HG02852 (cell line): Measurements from ENCODE around the gene HTR1E.
"Not testable (repeated sequence)": the region's sequence is repeated elsewhere in the genome, so short reads cannot be mapped to it uniquely, and the experiment has no call there.

Source experiments
- ATAC-seq: cut with Tn5 transposase; IDR thresholded peaks from one replicate; pipeline ENCODE4 v1.9.1; 2021; ENCODE audit warnings: mild to moderate bottlenecking, moderate library complexity; ENCODE audit not compliant: unreplicated experiment

HTR1E gene

DNA sequence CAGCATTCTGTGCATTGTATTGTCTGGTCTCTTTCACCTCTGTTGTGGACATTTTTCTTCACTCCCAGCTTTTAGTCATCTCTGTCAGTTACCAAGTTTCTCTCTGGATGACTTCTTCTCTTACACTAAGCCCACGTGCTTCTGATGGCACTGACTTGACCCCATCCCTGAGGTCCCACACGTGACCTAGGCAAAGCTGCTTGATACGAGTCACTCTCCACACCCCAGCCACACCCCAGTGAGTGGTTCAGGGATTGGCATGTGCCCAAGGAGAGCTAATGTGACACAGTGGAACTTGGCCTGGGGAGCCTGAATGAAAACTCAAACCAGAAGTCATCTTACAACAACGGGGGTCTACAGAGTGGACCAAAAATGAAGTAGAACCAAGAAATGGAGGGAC lies 32.2 kb downstream of the HTR1E start:
- ATAC-seq = no peak

DNA sequence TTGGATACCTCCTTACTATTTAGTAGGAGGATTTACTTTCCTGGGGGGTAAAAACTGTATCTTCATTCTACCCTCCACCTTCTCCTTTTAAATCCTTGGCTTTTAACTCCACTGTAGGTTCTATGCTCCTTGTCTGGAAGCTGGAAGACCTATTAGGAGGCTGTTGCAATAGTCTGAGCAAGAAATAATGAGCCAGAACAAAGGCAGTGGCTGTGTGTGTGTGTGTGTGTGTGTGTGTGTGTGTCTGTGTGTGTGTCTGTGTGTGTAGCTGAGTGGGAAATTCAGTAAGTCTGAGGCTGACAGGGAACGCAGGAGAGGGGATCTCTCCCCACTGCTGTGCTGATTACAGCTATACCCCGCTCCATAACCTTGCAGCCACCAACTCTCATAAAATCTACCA lies 35.8 kb downstream of the HTR1E start:
- no peak for ATAC-seq

DNA sequence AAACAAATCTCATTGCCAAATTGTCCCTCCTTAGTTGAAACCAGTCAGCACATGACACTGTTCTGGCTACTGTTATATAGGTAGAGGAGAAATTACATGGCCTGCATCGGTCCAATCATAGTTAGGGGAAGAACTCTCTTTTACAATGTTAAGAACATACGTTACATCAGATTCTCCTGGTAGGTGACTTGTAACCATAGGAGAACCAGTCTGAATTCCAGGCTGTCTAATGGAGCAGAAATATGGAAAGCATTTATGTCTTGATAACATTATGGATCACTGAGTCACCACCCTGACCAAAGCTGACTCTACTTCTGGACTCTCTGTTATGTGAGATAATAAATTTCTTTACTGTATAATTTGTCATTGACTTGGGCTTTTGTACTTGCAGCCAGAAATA lies 40.9 kb downstream of the HTR1E start:
- no peak for ATAC-seq

DNA sequence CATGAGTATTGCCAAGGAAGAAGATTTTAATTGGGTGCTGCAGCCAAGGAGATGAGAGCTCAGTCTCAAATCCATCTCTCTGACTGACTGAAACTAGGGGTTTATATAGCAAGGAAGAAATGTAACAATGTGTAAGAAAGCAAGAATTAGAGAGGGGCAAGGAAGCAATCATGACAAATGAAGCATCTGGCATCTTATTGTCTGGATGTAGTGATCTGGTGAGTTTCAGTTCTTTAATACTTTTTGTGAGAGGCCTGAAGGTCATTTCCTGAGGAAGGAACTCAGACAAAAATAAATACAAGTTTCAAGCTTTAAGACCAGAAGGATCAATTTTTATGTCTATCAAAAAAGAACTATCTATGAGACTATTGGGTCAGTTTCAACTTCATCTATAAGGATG lies 64.2 kb downstream of the HTR1E start:
- no peak for ATAC-seq

DNA sequence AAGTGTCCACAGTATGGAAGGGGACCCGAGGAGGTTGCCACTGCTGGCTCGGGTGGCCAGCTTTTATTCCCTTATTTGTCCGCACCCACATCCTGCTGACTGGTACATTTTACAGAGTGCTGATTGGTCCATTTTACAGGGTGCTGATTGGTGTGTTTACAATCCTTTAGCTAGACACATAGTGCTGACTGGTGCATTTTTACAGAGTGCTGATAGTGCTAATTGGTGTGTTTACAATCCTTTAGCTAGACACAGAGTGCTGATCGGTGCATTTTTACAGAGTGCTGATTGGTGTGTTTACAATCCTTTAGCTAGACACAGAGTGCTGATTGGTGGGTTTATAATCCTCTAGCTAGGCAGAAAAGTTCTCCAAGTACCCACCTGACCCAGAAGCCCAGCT lies 65.1 kb downstream of the HTR1E start:
- ATAC-seq = not testable (repeated sequence)

DNA sequence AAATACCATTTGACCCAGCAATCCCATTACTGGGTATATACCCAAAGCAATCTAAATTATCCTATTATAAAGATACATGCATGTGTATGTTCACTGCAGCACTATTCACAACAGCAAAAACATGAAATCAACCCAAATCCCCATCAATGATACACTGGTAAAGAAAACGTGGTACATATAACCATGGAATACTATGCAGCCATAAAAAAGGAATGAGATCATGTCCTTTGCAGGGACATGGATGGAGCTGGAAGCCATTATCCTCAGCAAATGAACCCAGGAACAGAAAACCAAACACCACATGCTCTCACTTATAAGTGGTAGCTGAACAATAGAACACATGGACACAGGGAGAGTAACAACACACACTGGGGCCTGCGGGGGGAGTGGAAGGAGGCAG lies 69.2 kb downstream of the HTR1E start:
- not testable (repeated sequence) for ATAC-seq

DNA sequence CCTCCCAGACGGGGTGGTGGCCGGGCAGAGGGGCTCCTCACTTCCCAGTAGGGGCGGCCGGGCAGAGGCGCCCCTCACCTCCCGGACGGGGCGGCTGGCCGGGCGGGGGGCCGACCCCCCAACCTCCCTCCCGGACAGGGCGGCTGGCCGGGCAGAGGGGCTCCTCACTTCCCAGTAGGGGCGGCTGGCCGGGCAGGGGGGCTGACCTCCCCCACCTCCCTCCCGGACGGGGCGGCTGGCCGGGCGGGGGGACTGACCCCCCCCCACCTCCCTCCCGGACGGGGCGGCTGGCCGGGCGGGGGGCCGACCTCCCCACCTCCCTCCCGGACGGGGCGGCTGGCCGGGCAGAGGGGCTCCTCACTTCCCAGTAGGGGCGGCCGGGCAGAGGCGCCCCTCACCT lies 72.3 kb downstream of the HTR1E start:
- not testable (repeated sequence) for ATAC-seq

DNA sequence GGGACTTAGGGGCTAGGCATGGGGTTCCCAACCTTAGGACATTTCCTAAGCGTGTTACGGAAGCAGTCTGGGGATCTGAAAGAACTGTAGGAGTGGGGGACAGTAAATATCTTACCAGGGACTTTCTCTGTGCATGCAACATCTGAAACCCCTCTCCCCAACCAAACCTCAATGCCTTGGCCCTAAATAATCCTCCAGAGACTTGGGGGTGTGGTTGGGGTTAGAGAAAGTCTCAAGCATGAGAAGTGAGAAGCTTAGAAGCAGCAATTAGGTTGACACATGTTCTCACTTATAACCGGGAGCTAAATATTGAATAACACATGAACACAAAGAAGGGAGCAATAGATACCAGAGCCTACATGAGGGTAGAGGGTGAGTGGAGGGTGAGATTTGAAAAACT lies 74.7 kb downstream of the HTR1E start:
- no peak for ATAC-seq

DNA sequence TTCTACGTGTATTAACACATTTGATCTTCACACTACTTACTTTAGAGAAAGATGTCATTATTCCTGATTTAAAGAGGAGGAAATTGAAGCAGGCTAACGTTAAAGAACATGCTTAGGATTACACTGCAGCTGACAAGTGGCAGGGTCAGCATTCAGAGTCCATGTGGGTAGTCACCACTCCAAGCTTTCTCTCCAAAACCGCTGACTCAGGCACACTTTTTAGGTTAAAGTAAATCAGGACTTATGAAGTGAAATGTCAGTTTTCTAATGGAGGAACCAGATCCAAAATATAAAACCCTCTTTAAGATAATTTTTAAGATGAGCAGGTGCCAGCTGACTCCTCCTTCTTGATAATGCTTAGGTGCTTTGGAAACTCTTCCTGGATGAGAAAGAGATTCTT lies 75.4 kb downstream of the HTR1E start:
- ATAC-seq = no peak

DNA sequence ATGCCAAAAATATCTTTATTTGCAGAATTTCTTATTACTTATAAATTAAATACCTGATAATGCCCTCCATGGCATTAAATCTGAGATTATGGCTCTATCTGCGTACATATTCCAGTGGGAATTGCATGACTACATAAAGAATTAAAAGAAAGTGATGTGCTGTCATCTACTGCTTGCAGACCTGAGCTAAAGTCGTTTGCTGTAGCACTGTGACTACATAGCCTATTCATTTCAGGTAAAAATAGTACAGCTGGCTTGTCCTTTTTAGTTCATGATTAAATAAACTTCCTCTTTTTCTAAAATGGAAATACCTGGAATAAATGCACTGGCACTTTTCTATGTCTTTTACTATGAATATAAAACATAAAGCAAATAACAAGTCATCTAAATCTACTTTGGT lies 79.4 kb downstream of the HTR1E start:
- no peak for ATAC-seq

DNA sequence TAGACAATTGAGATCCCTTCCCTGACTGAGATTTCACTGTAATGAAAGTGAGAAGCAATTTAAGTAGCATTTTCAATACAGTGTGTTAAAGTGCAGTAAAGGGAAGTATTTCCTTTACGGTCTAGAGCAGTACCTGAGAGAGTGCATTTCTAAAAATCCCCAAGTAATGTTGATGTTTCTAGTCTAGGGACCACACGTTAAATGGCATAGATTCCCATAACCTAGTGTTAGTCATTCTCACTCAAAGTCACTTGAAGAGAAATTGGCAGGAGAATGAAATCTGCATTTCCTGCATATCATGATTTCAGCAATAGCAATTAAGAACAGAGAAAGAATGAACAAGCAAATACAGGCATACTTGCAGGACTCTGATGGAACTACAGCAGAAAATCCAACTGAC lies 89.7 kb downstream of the HTR1E start:
- ATAC-seq = no peak

DNA sequence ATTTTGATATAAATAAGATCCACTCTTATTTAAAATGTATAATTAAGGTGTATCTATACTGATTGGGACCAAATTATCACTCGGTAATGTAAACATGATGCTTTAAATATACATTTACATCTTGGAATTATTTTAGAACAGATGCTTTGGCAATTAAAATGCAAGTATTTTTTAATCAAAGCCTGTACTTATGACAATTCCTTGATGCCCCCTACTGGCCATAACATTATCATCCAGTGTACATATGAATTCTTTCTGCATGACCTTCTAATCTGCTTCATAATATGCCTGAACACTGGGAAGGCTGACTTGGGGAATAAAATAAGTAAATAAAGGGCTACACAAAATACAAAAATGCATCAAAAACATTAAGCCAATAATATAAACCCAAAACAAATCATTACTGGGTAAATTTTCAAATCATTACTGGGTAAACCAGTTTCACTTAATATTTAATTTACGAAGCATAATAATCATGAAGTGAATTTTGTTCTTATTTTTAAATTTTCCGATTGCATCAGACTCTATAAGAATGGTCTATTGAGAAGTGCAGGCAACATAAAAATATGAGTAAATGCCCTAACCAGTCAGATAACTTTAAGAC lies 92.5 kb downstream of the HTR1E start:
- no peak for ATAC-seq

DNA sequence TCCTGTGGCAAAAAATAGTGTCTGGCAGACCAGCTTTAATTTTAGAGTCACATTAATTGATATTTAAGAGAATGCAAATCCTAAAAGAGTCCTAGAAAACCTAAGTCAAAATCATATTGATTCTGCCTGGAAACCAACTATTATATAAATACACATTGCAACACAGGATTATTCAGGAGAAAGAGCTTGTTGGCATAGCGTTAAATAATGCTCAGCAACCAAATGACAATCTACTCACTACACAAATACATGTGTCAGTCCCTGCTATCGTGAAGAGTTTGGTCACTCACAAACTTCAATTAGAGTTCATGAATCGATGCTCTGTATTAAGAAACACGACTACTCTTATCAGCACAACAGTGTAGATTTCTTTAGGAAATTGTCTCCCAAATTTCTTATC lies 103.4 kb downstream of the HTR1E start:
- ATAC-seq = no peak

DNA sequence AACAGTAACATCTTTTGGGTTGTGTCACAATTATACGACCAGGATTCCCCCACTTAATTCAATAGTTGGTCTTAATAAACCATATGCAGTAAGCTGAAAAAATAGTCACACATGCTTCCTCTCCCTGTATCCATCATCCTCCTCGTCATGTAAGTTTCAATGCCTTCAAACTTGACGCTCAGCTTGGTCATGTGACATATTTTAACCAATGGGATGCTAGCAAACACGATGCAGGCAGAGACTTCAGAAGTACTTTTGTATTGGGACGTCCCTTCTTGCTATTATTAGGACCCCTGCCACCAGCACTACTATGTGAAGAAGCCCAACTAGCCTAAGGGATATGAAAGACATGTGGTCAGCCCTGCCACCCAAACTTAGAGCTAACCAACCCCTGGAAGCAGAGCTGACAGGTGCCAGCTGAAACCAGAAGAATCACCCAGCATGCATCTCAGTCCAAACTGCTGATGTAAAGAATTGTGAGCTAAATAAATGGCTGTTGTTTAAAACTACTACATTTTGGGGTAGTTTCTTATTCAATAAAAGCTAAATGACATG lies 108.3 kb downstream of the HTR1E start:
- no peak for ATAC-seq

DNA sequence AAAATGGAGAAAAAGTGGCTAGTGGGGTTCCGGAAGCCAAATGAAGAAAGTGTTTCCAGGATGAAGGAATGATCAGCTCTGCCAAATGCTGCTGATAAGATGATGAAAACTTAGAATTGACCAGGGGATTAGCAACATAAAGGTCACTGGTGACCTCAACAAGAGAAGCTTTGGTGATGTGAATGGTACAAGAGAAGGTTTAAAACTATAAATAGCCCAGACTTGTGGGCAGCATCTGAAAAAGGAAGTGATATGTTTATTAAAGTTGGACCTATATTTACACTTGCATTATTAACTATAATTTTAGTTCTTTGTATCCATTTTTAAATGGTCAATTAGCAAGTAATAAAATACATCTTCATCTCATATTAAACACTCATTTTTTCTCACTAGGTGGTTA lies 112.5 kb downstream of the HTR1E start:
- no peak for ATAC-seq

DNA sequence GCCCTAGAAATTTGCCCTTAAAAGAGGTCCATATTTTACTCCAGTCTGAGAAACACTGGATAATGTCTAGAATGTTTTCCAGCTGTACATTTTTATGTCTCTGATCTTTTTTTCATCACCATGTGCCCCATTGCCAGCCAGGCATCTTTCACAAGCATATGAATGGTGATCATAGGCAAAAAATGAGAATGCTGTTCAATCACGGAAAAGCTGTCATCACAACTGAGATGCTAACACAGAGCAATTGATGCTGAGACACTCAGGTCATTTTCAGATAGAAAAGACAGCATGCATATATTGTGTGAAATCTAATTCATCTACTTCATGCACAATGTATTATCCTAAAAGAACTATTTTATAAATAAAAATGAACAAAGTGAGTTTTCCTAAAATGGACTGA lies 116.0 kb downstream of the HTR1E start:
- ATAC-seq = no peak

DNA sequence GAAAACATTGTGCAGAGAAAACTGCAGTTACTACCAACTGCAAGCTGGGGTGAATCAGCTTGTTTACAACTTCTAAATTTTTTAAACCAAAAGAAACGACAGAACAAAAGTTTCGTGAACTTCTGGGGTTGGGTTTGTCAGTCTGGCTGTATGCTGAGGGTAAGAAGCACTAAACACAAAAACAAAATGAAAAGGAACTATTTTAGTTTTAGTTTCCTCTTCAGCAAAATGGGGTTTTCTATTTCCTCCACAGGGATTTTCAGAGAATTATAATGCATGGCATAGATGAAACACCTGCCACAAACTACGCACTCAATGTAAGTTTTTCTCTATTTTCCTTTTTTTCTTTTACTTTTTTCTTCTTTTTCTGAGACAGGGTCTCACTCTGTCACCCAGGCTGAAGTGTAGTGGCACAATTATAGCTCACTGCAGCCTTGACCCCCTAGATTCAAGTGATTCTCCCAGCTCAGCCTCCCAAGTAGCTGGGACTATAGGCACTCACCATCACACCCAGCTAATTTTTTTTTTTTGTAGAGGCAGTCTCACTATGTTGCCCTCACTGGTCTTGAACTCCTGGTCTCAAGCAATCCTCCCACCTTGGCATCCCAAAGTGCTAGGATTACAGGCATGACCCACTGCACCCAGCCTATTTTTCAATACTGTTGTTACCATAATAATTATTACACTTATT lies 117.0 kb downstream of the HTR1E start:
- ATAC-seq = no peak

DNA sequence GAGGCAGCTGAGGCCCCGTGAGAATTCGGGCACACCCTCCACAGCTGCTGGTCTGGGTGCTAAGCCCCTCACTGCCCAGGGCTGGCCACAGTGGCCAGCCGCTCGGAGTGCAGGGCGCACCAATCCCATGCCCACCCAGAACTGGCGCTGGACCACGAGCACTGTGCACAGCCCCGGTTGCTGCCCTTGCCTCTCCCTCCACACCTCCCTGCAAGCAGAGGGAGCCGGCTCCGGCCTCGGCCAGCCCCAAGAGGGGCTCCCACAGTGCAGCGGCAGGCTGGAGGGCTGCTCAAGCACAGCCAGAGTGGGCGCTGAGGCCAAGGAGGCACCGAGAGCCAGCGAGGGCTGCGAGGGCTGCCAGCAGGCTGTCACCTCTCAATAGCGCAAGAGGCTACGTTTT lies 122.6 kb downstream of the HTR1E start:
- ATAC-seq = no peak

DNA sequence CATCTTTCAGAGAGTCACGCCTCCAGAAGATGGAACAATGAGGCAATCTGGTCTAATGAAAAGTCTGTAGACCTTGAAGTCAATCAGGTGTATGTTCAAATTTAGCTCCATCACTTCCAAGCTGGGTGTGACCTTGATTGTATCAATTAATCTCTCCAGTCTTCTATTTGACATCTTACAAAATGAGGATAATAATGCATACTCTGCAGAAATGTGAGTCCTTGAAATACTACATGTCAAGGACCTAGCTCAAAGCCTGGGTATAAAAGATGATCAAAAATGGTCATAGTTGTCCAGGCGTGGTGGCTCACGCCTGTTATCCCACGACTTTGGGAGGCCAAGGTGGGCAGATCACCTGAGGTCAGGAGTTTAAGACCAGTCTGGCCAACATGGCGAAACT lies 127.8 kb downstream of the HTR1E start:
- no peak for ATAC-seq
